ENCODE data around the gene SLF1.

SLF1 gene

DNA sequence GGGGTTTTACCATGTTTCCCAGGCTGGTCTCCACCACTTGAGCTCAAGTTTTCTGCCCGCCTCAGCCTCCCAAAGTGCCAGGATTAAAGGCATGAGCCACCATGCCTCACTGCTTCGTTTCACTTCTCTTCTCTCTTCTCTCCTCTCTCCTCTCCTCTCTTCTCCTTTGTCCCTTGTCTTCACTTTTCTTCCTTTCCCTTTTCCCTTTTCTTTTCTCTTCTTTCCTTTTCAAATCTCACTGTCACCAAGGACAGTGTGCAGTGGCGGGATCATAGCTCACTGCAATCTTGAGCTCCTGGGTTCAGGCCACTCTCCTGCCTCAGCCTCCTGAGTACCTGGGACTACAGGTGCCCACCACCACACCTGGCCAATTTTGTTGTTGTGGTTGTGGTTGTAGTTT is 49.5 kb downstream of the SLF1 start:
- no peak for DNase-seq

DNA sequence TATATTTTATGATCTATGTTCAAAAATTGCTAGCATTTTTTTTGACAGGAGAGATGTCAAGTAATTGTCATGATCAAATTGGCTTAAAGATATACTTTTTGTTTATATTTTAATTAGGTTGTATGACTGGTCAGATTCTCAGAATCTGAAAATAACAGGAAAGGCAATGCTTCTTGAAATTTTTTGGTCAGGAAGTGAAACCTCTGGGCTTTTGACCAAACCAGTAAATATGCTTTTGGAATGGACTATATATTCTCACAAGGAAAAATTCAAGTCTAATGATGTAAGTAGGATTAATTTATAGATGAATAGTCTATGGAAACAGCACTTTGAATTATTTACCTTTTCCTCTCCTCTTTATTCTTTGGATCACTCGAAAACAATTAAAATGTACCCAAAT is 52.3 kb downstream of the SLF1 start:
- no peak for DNase-seq

DNA sequence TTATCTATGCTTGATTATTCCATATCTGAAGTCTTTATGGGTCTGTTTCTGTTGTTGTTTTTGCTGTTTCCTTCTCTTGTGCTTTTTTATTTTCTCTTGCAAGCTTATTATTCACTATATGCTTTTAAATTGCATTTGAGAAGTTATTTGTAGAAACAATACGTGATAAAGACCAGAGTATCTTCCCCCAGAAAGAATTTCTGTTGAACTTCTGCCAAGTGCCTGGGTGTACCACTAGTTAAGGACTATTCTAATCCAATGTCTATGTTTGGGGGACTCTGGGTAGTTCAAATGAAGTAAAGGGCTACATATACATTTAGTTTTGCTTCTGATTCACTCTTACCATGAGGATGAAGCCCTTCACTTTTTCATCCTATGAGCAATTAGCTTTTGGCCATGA is 54.3 kb downstream of the SLF1 start:
- no peak for DNase-seq

DNA sequence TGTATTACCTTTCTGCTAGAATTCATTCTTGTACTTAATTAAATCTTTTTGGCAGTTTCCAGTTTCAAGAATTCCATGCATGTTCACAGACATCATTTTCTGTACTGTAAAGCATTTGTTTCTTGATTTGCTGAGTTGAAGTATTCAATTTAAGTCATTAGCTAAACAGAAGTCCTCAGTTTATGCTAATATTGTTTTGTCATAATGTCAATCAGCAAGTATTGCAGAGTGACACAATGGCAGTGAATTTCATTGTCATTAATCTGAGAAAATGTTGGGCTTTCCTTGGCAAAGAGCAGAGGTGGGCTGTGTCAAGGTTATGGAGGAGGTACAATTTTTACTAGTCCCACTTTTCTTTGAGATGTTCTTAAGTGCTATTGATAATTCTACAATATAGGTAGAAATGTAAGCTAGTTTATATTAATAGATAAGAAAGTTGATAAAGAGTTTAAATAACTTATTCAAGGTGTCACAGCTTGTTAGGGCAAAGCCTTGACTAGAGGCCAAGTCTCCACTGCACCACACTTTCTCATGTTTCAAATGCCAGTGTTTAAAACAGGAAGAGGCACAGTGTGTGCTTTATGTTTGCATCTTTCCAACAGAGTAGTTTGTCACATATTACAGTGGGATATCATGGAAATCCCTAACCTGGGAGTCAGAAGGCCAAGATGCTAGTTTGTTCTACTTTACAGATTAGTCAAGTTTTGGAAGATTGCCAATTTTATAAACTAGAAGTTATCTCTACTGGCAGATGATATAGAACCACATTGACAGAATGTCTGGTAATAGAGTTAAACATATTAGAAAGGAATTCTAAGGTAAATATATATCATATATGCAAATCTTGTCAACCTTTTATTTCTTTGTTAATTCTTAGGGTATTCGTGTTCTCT is 56.3 kb downstream of the SLF1 start:
- no peak for DNase-seq

DNA sequence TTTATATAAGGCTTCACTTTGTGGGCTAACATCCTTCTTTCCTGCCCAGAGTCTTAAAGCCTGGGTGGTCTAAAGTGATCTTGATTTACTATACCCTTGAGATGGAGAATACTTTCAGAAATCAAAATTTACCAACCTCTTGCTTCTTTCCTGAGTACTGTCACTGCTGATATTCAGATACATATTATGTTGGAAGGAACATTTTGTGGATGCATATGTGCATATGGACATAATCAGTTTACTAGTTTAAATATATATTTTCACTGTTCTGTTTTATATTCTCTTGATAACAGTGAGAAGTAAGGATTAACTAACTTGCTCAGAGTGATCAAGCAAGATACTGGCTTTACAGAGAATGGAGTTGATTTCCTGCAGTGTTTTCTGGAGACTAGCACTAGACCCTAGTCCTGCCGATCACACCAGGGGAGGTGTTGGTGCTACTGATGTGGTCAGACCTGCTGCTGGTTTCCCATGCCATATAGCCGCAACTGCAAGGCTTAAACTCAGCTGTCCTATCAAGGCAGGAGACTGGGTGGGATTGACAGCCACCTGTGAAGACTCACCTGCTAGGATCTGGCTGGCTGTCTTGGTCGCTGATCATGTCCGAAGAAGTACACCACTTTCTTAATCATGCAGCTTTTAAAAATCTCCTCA is 57.6 kb downstream of the SLF1 start:
- DNase-seq, result no peak

DNA sequence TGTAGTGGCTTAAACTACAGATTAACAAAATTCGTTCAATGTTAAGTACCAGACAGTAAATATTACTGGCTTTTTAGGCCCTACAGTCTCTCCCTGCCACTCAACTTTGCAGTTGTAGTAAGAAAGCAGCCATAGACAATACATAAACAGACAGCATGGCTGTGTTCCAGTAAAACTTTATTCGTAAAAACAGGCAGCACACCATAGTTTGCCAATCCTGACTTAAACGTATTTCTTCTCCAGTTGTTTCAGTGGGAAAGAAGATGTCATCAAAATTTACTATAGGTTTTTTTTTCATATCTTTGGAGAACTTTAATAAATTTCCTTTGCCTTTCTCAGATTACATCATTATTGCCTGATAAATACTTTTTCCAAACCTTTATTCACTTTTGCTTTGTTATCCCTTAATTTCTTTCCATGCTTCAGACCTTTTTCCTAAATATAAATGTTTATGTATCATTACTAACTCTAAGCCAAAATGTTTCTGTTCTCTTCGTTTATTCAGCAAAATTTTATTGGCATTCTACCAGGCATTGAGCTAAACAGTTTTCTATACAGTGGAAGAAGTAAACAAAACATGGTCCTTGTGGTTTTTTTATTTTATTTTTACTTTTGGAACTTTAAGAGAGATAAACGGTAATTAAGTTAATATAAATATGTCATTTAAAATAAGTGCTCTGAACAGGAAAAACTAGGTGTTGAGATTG is 64.5 kb downstream of the SLF1 start:
- no peak for DNase-seq

DNA sequence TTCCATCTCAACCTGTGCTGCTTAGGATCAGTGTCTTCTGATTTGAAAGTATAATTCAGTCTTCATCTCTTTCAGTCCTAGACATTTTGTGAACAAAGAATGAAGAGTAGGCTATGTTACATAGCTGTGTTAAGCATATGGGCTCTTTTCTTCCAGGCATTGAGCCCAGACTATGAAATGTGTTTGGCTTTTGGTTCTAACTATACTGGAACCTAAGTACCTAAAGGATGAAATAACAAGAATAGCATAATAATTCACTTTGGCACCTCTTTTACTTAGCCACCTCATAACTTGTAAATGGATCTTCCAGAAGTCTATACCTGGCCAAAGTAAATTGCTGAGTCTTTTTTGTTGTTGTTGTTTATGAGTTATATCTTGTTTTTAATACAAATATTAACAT is 71.4 kb downstream of the SLF1 start:
- no peak for DNase-seq

DNA sequence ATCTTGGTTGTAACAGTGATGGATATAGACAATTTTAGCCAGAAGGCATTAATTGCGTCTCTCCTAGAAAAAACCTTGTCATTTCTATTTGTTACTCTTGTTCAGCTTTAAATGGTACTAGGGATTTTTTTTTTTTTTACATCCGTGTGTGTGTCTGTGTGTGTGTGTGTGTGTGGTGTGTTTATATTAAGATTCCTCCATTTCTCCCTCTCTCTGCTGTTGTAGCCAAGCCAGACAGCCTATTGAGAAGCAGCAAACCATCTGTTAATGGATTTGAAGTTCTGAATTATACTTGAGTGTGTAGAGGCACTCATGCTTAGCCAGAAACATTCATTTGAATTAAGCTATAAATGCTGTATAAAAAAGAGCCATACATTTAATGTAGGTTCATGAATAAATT is 72.3 kb downstream of the SLF1 start:
- DNase-seq, result no peak

DNA sequence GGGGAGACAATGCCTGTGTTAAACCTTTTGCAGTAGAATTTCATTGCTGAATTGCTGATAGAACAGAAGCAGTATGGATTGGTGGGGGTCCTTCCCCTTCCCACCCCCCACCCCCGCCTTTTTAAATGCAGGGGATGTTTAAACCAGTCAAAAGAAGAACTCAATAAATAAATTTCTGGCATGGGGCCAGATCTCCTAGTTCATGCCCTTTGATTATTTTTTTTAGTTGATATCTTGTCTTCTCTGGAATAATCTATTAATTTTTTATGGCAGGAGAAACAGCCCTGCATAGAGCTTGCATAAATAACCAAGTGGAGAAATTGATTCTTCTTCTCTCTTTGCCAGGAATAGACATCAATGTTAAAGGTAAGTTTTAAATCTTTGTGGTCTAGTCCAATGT is 72.8 kb downstream of the SLF1 start:
- no peak for DNase-seq

DNA sequence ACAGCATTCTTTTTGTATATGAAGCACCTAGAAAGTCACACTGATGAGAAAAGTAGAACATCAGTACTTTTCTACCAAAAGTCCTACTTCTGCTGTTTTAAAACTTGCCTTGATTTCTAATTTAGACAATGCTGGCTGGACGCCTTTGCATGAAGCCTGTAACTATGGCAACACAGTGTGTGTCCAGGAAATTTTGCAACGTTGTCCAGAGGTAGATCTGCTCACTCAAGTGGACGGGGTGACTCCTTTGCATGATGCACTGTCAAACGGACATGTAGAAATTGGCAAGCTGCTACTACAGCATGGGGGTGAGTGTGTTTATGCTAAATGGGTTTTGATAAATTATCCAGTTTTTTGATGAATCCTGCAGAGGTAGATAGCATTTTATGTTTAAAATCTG is 73.5 kb downstream of the SLF1 start:
- no peak for DNase-seq

DNA sequence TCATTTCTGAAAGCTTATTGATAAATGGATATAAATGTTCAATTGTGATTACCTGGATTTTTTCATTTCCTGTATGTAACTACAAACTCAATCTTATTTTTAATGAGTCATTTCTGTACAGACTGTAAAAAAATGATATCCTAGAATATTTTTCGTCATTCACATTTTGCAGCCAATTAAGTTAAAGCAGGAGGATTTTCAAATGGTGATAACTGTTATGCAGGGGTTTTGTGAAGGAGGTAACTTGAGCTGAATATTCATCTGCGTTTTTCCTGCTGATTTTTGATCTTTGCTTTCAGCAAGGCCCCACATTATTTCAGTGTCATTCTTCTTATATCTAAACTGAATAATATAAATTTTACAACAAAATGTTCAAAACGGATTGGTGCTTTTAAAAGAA is 74.1 kb downstream of the SLF1 start:
- DNase-seq, result no peak

DNA sequence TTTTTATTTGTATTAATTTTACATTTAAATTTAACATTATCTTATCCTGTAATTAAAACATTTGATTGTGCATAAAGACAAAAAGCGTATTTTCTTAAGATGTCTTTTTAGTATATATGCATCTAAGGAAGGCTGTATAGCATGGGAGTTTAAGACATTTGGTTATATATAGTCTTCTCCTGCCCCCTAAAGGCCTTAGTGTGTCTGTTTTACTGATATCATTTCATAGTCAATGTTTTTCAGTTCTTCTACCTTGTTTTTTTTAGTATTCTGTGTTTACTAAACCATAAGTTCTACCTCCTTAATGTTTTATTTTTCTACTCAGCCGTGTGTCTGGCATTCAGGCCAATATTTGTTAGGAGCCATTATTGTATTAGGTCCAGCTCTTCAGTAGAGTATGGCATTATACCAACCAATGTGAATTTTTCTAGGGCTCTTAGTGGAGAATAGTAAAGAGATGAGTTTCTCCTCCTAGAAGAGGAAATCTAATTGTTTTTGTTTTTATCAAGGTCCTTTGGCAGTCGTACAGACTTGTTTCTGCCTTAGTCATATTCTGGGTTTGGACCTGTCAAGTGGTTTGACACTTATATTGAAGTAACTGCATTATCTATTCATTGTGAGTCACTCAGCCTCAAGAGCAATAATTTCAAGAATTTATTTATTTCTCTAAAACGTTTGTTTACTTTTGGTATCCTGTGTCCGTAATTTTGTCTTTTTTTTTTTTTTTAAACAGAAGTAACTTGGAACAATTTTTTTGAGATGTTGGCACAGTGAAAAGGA is 74.8 kb downstream of the SLF1 start:
- peak; percentile 4 for DNase-seq

DNA sequence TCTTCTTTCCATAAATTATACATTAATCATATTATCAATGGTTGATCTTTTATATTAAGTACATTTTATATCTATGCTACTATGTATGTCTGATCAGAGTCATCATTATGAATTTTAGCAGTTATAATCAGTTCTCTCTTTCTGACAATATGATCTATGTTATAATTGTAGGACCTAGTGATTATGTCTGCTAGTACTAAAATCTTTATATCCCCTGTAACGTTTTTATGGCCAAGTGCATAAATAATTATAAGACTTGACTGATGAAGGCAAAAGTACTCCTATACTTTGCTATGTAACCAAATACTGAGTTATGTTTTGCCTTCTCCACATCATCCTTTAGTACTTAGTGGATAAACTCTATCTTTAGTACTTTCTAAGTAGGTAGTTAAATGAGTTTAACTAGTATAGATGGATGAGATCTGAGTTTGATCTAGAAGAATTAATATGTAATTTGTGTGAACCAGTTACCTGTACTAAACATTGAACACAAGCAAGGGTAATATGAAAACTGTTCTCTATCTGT is 75.4 kb downstream of the SLF1 start:
- no peak for DNase-seq

DNA sequence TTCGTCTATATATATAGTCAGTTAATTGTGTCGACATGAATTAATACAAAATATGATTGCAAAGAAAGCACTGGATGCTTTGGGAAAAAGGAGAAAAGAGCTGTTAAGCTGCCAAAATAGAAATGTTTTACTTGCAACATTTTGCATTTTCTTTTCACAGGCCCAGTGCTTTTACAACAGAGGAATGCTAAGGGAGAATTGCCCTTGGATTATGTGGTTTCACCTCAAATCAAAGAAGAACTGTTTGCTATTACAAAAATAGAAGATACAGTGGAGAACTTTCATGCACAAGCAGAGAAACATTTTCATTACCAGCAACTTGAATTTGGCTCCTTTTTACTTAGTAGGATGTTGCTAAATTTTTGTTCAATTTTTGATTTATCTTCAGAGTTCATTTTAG is 76.2 kb downstream of the SLF1 start:
- DNase-seq, result no peak

DNA sequence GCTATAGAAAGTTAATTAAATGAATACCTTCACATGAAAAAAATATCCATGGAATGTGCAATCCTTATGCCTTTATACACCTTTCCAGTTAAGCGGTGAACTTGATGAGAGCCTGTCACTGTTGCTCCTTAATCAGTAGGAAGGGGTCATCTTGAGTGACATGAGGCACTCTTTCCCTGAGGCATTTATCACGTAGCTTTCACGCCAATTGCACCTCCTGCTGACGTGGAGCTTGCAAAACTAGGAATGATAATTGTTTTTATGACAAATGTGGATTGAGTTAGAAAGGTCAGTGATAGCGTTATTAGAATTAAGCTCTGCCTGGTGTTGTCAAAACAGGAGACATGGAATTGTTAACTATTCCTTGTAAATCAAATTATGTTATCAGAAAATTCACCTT is 79.7 kb downstream of the SLF1 start:
- no peak for DNase-seq

DNA sequence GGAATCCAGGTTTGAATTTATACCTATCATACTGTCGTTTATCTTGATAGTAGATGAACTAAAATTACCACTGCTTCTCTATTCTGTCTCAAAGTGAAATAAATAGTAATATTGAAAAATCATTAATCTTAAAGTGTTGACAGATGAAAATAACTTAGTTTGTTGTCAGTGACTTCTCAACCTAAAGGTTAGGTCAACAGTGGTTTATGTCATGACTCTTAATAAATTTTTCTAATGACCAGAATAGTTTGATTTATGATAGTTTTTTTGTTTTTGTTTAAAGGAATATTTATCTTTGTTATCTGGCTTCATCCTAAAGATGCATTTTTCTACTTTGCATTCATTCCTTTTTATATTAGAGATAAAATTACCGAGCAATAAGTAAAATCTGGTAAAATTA is 81.1 kb downstream of the SLF1 start:
- no peak for DNase-seq

DNA sequence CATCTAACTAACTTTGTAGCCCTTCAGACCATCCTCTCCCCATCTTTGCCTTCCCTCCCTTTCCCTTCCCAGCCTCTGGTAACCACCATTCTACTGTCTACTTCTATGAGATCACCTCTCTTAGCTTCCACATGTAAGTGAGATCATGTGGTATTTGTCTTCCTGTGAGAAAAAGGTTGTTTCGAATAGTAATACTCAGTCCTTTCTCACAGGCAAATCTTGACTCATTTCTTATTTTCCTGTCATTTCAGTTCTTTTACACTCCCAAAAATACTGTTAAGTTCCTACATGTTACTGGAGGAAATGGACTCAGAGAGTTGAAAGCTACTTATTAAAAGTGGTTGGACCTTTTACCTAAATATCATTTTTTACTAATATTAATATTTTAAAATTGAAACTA is 82.1 kb downstream of the SLF1 start:
- DNase-seq, result no peak

DNA sequence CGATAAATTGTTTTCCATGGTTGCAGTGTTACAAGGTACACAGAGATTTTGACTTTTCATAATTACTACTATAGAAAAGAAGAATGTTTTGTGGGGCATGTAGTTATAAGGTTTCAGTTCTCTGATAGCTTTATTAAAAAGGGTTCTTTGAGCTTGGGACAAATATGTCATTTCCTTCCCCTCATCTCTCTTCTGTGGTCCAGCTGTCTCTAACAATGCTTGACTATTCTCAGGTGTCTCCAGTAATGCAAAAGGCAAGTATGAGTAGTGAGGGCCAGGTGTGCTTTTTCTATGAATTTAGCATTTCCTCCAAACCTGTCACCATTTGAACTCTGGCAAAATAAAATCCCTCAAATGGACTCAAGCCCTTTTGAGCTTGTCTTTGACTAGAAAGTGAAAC is 84.3 kb downstream of the SLF1 start:
- DNase-seq, result no peak

DNA sequence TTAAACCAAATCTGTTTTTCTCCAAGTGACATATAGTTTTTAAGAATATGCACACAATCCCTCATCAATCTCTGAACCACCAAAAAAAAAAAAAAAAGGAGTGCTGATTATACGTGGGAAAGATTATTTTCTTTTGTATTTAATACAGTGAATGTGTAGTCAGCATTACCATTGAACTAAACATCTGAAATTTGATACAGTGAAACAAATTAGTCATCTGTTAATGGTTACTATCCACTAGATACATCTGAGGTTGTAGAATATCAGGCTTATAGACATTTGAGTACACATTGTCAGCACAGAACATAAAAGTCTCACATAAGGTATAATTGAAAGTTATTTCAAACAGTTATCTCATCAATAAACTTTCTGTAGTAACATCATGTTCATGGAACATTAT is 87.0 kb downstream of the SLF1 start:
- DNase-seq, result no peak

DNA sequence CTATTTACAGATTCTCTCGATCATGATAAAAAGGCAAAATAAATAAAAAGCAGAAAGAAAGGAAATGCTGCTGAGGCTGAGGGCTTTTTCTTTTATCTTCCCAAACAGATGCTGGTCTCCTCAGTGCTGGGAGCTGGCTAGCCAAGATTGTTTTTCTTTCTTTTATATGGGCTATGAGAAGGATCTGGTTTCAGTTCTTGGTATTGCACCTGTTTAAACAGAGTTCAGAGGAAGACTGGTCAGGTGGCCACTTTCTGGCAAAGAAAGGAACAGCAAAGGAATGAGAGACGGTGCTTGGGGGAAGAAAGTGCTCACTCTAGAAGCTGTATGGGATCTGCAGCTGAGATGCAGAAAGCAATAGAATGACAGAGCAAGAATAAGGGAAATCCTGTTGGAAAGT is 88.9 kb downstream of the SLF1 start:
- DNase-seq, result no peak

DNA sequence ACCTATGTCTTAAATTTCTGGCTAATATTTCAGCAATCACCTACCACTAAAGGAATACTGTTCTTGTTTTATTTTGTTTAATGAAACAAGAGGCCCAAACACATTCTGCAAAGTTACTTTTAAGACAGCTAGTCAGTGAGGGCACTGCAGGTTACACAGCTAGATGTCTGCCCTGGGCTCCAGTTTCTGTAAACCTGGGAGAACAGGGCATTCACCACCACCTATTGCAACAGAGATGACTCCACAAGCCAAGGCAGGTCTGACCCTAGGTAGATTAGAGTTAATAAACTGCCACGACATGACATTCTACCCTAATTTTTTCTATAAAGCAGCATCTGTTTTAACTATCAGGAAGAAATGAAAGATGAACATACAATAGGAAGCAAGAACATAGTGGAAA is 90.8 kb downstream of the SLF1 start:
- no peak for DNase-seq

DNA sequence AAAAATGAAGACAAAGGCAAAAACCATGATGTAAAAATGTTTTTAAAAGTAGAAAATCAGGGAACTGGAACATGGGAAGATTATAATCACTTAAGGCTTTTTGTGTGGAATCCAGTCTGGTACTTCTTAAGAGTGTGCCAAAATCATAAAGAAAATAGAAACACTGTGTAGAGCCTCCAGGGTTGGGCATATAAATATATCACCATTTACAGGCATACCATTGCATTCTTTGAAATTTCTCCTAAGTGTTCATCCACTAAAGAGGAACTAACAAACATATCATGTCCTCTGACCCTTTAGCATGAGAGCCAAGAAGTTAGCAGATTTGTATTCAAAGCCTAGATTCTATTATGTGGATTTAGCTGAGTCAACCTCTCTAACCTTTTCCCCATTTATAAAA is 93.3 kb downstream of the SLF1 start:
- DNase-seq, result no peak

DNA sequence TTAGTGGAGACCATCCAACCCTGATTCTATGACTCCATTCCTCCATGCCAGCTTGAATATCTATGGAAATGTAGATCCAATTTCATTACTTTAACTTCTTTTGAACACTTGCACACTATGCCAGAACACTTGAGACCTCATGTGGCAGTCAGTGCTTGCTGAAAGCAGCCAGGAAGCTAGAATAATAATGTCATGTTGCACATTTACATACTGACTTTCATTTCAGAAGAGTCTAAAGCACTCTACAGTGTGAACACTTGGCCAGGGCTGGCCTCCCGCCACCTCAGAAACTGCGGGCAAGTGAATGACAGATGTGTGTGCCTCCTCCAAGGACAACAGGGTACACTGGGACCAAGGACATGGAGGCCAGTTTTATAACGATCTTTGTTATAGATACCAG is 97.3 kb downstream of the SLF1 start:
- DNase-seq, result no peak
